ENCODE data around the gene PDZD2.

- TF ChIP-seq, protein P1, sequence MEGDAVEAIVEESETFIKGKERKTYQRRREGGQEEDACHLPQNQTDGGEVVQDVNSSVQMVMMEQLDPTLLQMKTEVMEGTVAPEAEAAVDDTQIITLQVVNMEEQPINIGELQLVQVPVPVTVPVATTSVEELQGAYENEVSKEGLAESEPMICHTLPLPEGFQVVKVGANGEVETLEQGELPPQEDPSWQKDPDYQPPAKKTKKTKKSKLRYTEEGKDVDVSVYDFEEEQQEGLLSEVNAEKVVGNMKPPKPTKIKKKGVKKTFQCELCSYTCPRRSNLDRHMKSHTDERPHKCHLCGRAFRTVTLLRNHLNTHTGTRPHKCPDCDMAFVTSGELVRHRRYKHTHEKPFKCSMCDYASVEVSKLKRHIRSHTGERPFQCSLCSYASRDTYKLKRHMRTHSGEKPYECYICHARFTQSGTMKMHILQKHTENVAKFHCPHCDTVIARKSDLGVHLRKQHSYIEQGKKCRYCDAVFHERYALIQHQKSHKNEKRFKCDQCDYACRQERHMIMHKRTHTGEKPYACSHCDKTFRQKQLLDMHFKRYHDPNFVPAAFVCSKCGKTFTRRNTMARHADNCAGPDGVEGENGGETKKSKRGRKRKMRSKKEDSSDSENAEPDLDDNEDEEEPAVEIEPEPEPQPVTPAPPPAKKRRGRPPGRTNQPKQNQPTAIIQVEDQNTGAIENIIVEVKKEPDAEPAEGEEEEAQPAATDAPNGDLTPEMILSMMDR (IDR thresholded peaks at IDR 0.05; ENCODE audit: low read length): no peak
- TF ChIP-seq EZH2phosphoT487 (IDR thresholded peaks at IDR 0.05; ENCODE audit: low read length) (no peak), EZH2 (optimal IDR thresholded peaks at IDR 0.05; ENCODE audit: low read depth, low read length) (no peak)
Measured at GRCh38 chr5:31771500-31771899, 132.6 kb downstream of the PDZD2 start.

All from MM.1S (cell line).